Endometrial microvascular endothelial cells (primary cell): ENCODE data around the gene ADNP. TPM values are rescaled to one million over a fixed set of nuclear protein-coding genes. Genes with fewer than 3 reads are reported as not detected.

Source experiments
- in situ Hi-C: cut with HindIII; loops from 2 replicates; pipeline ENCODE4 v1.10.0; 2017; ENCODE audit warnings: low sequenced_read_pairs, low pct_unique_long_range_greater_than_20kb; ENCODE audit errors: inconsistent ontology term
- total RNA-seq: library from RNA; depleted of rRNA; stranded (reverse); fragments of >200 nt; gene quantifications from one replicate; pipeline ENCODE4 v1.2.3, GENCODE V29; 2015; ENCODE audit errors: inconsistent ontology term

The ADNP gene
- total RNA-seq, 1 donor from 2014 or later, result 29.5 TPM

DNA sequence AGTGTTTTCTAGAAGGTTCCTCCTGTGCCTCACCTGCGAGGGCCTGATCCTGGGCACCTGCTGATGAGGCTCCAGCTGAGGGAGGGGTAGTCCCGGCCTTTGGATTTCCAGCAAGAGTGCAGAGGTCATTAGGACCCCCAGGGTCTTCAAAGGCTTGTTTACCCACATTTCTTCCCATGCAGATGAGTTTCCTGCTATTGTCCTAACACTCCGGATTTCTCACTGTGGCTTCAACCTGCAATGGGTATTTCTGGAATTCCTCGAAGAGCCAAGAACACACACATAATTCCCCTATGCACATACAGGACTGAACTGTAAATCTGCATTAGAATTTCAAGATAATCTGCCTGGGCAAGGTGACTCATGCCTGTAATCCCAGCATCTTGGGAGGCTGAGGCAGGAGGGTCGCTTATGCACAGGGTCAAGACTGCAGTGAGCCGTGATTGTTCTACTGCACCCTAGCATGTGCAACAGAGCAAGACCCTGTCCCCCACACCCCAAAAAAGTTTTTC, 53.9 kb downstream of the ADNP start:
- in situ Hi-C loops, result no loop called here

DNA sequence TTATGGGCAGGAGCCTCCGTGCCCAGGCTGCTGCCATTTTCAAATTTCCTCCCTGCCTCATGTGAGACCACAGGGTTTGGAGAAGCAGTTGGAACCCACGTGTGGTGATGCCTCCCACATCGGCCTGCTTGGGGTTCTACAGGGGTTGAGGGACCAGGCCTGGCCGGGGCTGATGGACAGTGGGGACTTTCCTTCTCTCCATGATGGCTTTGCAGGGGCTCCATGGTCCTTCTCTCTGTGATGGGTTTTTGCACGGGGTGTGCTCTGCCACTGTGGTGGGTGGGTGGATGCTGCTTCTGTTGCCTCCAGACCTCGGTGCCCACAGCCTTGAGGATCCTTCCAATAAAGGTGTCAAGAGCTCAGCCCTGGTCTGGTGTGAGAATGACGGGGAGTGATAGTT, 54.4 kb downstream of the ADNP start:
- in situ Hi-C loops, result no loop called here

DNA sequence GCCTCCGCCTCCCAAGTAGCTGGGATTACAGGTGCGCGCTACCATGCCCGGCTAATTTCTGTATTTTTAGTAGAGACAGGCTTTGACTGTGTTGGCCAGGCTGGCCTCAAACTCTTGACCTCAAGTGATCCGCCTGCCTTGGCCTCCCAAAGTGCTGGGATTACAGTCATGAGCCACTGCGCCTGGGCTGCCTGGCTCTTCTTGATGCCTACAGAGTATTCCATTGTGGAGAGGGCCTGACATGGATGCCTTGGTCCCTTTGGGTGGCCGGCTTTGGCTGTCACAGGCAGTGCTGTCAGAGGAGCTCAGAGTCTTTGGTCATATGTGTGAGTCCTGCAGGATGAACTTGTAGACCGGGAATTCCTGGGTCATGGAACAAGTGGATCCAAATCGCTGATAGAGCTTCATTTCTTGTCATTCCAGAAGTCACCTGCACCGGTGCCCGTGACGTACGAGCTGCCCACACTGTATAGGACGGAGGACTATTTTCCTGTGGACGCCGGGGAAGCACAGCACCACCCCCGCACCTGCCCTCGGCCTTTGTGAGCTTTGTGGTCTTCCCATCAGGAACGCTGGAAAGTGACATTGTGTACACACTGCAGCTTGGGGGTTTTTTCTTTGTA, 55.1 kb downstream of the ADNP start:
- in situ Hi-C loops, result no loop called here

DNA sequence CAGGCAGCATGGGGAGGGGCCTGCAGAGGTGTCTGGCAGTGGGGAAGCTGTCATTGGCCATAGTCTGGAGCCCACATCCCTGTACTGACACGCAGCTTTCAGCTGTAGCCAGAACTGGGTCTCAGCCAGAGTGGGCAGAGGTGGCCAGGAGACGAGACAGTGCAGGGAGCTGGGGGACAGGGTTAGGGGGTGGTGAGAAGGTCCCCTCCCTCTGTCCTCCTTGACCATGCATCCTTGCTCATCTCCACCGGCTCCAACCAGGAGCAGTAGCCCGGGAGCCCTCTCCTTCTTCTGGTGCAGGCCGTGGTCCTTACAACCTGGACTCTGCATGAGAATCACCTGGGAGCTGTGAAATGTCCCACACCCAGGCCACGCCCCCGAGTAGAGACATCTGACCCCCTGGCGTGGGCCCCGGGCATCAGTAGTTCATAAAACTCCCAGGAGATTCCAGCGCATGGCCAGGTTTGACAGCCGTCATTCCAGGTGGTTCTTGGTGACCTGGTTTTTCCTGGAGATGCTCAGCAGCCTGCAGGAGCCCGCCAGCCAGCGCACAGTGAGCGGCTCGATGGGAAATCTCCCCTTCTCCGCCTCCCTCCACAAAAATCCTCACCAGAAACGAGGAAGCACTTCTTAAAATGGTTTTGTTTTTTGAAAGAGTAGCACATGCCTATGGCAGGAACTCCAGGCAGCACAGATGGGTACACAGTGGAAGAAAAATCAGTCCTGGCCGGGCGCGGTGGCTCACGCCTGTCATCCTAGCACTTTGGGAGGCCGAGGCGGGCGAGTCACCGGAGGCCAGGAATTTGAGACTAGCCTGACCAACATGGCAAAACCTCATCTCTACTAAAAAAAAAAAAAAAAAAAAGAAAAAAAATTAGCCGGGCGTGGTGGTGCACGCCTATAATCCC, 56.2 kb downstream of the ADNP start:
- in situ Hi-C loops, result no loop called here

DNA sequence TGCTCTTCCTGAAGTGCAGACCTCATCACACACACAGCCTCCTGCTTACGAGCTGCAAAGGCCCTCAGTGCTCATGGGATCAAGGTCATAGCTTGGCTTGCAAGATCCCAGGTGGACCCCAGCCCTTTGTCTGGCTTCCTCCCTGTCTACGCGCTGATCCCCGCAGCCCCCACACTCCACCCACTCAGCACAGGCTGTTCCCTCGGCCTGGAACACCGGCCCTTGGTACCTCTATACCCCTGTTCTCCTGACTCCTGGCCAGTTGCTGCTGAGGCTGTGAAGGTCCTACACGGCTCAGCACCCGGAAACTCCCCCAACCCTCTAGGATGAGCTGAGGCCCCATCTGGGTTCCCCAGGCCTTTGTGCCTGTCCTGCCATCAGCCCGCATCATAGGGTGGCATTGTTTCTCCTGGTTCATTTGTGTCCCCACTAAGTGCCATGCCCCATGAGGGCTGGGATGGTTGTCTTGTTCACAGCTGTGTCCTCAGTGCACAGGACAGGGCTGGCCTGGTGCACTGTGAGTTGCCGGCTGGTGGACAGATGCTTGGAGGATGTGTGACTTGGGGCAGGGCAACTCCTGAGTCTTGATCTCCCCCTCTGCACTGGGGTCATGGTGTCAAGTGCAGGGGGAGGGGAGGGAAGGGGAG, 57.0 kb downstream of the ADNP start:
- in situ Hi-C loops, result no loop called here

DNA sequence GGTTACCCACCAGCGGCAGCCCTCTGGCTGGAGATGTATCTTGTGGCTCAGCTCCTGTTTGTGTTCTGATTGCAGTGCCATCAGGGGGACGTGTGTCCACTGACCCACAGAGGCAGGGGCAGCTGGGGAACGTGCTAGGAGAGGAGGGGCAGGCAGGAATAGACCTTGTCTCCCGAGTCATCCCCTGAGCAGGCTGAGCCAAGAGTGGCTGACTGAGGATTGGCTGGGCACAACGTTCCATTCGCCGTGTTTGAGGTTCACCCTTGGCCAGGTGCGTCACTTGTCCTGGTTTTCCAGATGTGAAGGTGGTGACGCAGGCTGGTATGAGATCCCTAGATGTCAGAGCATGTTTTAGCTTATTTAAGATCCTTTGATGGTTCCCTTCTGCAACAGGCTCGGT, 57.7 kb downstream of the ADNP start:
- in situ Hi-C loops, result no loop called here

DNA sequence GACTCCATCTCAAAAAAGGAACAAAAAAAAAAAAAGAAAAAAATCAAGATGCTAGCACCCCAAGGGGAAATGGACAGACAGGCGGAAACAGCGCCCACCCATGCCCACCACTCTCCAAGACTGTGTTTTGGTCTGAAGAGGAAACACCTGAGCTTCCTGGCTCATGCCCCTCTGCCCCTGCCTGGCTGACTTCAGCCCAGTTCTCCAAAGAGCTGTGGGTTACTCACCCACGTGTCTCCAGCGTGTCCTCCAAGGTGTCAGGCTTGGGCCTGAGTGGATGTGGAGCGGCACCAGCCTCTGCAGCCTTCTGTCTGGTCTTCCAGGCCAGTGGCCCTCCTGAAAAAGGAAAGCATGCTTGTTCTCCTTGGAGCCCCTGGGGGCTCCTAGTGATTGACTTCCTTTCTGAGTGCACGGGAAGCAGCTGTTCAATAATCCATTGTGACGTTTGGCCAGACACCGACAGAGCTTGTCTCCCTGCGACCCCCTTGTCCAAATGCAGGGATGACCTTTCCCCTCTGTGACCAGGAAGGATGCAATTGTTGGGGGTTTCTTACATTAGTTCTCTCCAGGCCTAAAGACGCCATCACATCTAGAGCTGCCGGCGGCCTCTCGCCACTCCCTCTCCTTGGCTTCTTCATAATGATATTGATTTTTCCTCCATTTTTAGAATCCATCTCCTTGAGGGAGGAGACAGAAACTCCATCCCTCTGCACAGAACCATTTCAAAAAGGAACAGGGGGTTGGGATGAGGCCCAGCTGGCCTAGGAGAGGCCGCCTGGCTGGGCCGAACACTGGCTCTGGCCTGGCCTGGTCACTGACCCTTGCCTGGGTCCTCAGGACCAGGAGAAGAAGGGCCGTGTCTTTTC, 58.4 kb downstream of the ADNP start:
- in situ Hi-C loops, result no loop called here

DNA sequence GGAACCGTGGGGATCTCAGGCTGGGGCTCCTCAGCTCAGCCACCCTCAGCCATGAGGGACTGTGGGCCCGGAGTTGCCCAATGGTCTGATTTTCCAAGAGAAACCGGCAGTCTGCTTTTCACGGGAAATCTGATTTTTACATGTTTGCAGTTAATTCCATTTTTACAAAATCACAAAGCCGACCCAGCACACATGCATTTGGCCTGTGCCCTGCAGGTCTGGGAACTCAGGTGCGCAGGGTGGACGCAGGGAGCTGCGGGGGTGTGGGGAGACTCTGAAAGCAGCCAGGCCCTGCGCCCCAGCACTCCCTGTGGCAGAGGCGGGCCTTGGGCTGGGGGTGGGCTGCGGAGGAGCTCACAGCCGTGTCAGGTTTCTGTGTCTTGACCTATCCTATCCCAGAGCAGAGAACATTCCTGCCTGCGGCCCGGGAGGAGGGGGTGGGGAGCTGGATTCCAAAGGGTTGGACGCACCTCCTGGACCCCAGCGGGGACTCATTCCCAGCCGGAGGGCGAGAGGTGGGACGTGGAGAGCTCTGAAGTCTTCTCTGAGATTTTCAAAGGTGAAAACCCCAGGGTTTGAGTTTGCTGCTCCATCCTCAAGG, 60.6 kb downstream of the ADNP start:
- in situ Hi-C loops, result no loop called here

- in situ Hi-C loops, result no loop called here
Measured at GRCh38 chr20:50868509-50869495, 62.4 kb downstream of the ADNP start.

DNA sequence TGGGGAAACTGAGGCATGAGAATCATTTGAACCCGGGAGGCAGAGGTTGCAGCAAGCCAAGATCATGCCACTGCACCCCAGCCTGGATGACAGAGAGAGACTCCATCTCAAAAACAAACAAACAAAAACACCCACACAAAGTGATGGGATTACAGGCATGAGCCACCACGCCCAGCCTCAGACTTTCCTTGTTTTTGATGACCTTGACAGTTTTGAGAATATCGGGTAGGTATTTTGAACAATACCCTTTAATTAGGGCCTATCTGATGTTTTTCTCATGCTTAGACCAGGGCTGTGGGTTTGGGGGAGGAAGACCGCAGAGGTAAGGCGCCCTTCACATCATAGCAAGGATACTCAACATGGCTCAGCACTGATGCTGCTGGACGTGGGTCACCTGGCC, 63.4 kb downstream of the ADNP start:
- in situ Hi-C loops, result no loop called here

DNA sequence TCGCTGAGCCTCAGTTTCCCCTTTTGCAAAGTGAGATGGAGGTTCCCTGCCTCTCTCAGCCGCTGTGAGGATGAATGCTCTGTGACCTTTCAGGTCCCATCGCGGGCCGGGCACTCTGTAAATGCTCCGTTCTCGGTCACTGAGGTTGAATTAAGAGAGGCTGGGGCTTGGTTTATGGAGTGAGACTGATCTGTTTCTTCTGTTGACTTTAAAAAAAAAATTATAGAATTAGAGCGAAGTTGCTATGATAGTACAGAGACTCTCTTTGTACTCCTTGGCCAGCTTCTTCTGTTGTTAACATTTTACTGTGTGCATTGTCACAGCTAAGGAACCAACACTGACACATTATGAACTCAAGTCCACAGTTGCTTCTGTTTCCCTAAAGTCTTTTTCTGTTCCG, 64.4 kb downstream of the ADNP start:
- in situ Hi-C loops, result no loop called here

DNA sequence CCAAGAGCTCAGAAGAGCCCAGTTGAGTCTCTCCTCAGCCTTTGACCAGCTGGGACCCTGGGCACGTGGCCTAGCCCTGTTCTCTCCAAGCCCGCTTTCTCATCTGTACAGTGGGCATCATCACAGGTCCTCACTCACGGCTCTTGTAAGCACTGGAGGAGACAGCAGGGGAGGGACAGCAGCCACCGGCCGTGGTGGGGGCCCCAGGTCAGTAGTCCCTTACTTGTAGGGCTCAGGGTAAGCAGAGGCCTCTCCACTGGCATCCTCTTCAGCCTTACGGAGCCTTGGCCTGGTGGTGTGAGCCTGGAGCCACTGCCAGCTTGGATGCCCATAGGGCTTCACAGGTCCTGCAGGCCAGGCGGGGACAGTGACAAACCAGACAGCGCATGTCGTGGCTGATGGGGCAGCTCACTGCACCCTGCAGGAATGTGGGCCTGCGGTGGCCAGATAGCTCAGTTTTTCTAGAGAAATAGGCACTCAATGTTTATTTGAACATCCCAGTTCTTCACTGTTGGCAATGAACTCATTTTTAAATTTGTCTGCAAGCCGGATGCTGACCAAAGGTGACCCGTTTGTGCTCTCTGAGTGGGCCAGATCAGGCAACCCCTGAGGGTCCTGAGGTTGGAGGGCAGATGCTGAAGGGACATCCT, 65.1 kb downstream of the ADNP start:
- in situ Hi-C loops, result no loop called here

GRCh38 chr20:50865591-50865990, 65.6 kb downstream of the ADNP start:
- in situ Hi-C loops, result no loop called here

- in situ Hi-C loops, result no loop called here
Measured at GRCh38 chr20:50865114-50865513, 66.1 kb downstream of the ADNP start.

GRCh38 chr20:50862546-50862945, 68.7 kb downstream of the ADNP start:
- in situ Hi-C loops, result no loop called here

GRCh38 chr20:50861012-50861411, 70.2 kb downstream of the ADNP start:
- in situ Hi-C loops, result no loop called here

DNA sequence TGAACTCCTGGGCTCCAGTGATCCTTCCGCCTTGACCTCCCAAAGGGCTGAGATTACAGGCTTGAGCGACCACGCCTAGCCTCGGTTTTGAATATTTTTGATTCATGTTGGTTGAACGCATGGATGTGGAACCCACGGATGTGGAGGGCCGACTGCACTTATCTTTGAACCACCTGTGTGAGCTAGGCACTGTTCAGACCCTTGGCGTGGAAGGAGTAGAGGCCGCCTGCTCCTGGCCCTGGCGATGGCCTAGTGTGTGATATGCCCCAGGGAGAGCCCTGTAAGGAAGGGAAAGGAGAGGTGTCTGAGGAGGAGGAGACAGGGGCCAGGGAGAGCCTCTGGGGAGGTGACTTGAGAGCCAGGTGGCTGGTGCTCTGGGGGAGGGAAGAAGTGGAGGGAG, 72.1 kb downstream of the ADNP start:
- in situ Hi-C loops, result no loop called here
